GM12878 (cell line): ENCODE results near the gene POGLUT3. TPM values are rescaled to one million over a fixed set of nuclear protein-coding genes. Genes with fewer than 3 reads are reported as not detected.

Experiments used
- BCL11A ChIP-seq: IDR thresholded peaks from 2 replicates; pipeline ENCODE4 v1.6.1; 2011; ENCODE audit warnings: low read depth, low read length
- CEBPB ChIP-seq, 2 experiments: fragments of 150-350 bp in 1 of 2; IDR thresholded peaks; 2 replicates each; pipeline ENCODE4 v1.6.1; 2012 to 2014; ENCODE audit warnings: low read depth in 2 of 2, low read length in 2 of 2, borderline replicate concordance in 1 of 2, inconsistent platforms in 1 of 2
- CREM ChIP-seq: IDR thresholded peaks from 2 replicates; pipeline ENCODE4 v1.6.1; 2014; ENCODE audit warnings: antibody characterized with exemption, low read depth
- EZH2 ChIP-seq: IDR thresholded peaks from 2 replicates; pipeline ENCODE4 v1.6.1; 2012; ENCODE audit warnings: low read depth, mild to moderate bottlenecking, control low read depth, inconsistent platforms, low read length, borderline replicate concordance; ENCODE audit not compliant: control insufficient read depth
- IRF4 ChIP-seq: IDR thresholded peaks from 2 replicates; pipeline ENCODE4 v1.6.1; 2011; ENCODE audit warnings: low read depth, low read length
- LARP7 ChIP-seq: fragments of 450-650 bp; IDR thresholded peaks from 2 replicates; pipeline ENCODE4 v1.6.1; 2017; ENCODE audit warnings: mild to moderate bottlenecking
- MTA3 ChIP-seq: IDR thresholded peaks from 2 replicates; pipeline ENCODE4 v1.6.1; 2012; ENCODE audit warnings: low read length, inconsistent platforms, borderline replicate concordance
- NBN ChIP-seq: fragments of 450-650 bp; IDR thresholded peaks from 2 replicates; pipeline ENCODE4 v1.6.1; 2016
- SIN3A ChIP-seq: IDR thresholded peaks from 2 replicates; pipeline ENCODE4 v1.6.1; 2012; ENCODE audit warnings: low read depth, low read length, improper control_type of control experiment
- SMAD5 ChIP-seq: IDR thresholded peaks from 2 replicates; pipeline ENCODE4 v1.6.1; 2016; ENCODE audit warnings: antibody characterized with exemption, low read depth
- SREBF2 ChIP-seq: IDR thresholded peaks from 2 replicates; pipeline ENCODE4 v1.6.1; 2012; ENCODE audit warnings: mild to moderate bottlenecking, low read length
- SUPT20H ChIP-seq: IDR thresholded peaks from 2 replicates; pipeline ENCODE4 v1.6.1; 2011; ENCODE audit warnings: low read depth, mild to moderate bottlenecking, low read length, moderate library complexity, borderline replicate concordance; ENCODE audit not compliant: control insufficient read depth
- TARDBP ChIP-seq: IDR thresholded peaks from 2 replicates; pipeline ENCODE4 v1.6.1; 2016; ENCODE audit warnings: borderline replicate concordance
- TCF7 ChIP-seq: IDR thresholded peaks from 2 replicates; pipeline ENCODE4 v1.6.1; 2014; ENCODE audit warnings: antibody characterized with exemption, borderline replicate concordance
- ZNF24 ChIP-seq: fragments of 450-650 bp; IDR thresholded peaks from 2 replicates; pipeline ENCODE4 v1.6.1; 2017; ENCODE audit warnings: antibody characterized with exemption, mild to moderate bottlenecking
- polyA plus RNA-seq, 11 experiments: library from polyadenylated mRNA; depleted of rRNA in 4 of 11; unstranded in 6 of 11; stranded (reverse) in 5 of 11; fragments of >200 nt; fragmentation: Nextera tagmentation in 4 of 11; fragmentation: Illumina TruSeq in 1 of 11; extraction: Ambion mirVana in 4 of 11; extraction: Trizol in 1 of 11; gene quantifications; 1 replicate in 1 of 11; 2 replicates in 10 of 11; pipeline versions ENCODE4 v1.2.1 to v1.2.3, GENCODE V29; 2011 to 2016; ENCODE audit warnings: inconsistent platforms in 2 of 11, missing spikeins in 2 of 11, low read depth in 1 of 11
- total RNA-seq, 4 experiments: library from RNA; depleted of rRNA in 3 of 4; stranded (reverse); fragments of >200 nt in 3 of 4; fragmentation: Illumina TruSeq in 1 of 4; extraction: Trizol in 1 of 4; gene quantifications; 2 replicates each; pipeline versions ENCODE4 v1.2.1 to v1.2.3, GENCODE V29; 2013 to 2021
- TF ChIP-seq, protein P1 (sequence below): fragments of 450-650 bp; IDR thresholded peaks from 2 replicates; pipeline ENCODE4 v1.6.1; 2017; ENCODE audit warnings: mild to moderate bottlenecking, moderate library complexity
- TF ChIP-seq, protein P2 (sequence below): fragments of 450-650 bp; IDR thresholded peaks from 2 replicates; pipeline ENCODE4 v1.6.1; 2016; ENCODE audit warnings: mild to moderate bottlenecking
- TF ChIP-seq, protein P3 (sequence below): IDR thresholded peaks from 2 replicates; pipeline ENCODE4 v1.6.1; 2011; ENCODE audit warnings: borderline replicate concordance, low read depth, mild to moderate bottlenecking, moderate library complexity, low read length; ENCODE audit not compliant: insufficient read depth, poor library complexity, severe bottlenecking

Gene POGLUT3
- total and polyA plus RNA-seq, 10 of the 15 experiments (the other 5 are each of a cell fraction or from before 2014, with no cell fraction given), result 3.7 to 21.5 (median 12.9) TPM

DNA sequence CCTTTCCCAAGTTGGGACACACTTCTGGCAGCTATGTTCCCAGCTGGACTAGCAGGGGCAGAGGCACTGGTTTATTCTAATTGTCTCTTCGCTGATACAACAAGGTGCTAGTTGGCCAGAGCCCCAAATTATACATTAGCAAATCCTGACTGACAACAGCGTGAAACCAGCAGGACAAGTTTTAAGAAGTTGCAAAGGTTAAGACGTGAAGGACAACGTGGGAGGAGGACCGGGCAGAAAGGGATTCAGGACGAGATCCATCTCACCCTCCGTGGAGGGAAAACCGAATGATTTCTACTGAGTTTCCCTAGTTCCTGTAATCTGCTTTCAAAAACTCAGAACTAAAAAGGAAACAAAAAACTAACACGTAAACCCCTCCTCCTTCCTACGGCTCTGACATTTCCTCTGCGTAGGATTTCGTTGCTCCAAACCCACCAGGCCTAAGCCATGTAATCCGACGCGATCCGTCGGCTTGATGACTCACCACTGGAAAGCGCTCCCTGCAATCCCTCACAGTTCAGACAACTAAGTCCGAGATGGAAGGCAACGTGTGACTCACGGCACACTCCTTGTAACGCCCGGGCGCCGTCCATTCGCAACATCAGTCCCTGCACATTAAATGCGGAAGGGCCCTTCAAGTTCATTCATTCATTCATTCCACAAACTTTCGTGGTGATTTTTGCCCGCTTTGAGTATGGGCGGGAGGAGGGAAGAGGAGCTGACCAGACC is 703 bp downstream of the POGLUT3 start (continued):
- TF ChIP-seq, protein P1, sequence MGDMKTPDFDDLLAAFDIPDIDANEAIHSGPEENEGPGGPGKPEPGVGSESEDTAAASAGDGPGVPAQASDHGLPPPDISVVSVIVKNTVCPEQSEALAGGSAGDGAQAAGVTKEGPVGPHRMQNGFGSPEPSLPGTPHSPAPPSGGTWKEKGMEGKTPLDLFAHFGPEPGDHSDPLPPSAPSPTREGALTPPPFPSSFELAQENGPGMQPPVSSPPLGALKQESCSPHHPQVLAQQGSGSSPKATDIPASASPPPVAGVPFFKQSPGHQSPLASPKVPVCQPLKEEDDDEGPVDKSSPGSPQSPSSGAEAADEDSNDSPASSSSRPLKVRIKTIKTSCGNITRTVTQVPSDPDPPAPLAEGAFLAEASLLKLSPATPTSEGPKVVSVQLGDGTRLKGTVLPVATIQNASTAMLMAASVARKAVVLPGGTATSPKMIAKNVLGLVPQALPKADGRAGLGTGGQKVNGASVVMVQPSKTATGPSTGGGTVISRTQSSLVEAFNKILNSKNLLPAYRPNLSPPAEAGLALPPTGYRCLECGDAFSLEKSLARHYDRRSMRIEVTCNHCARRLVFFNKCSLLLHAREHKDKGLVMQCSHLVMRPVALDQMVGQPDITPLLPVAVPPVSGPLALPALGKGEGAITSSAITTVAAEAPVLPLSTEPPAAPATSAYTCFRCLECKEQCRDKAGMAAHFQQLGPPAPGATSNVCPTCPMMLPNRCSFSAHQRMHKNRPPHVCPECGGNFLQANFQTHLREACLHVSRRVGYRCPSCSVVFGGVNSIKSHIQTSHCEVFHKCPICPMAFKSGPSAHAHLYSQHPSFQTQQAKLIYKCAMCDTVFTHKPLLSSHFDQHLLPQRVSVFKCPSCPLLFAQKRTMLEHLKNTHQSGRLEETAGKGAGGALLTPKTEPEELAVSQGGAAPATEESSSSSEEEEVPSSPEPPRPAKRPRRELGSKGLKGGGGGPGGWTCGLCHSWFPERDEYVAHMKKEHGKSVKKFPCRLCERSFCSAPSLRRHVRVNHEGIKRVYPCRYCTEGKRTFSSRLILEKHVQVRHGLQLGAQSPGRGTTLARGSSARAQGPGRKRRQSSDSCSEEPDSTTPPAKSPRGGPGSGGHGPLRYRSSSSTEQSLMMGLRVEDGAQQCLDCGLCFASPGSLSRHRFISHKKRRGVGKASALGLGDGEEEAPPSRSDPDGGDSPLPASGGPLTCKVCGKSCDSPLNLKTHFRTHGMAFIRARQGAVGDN, result peak; percentile 22; the same call in 1 of the 2 replicates
- TF ChIP-seq TARDBP (no peak), LARP7 (no peak), EZH2 (no peak), BCL11A (no peak), TCF7 (no peak), NBN (peak; percentile 74; the same call in 1 of the 2 replicates), ZNF24 (peak; percentile 98), CEBPB (IDR thresholded peaks at IDR 0.05; ENCODE audit: borderline replicate concordance in 1 of 2, low read depth in 2 of 2, low read length in 2 of 2) (no peak), IRF4 (peak; percentile 19; the same call in 1 of the 2 replicates), SUPT20H (no peak), SMAD5 (peak; percentile 82; the same call in 1 of the 2 replicates), SREBF2 (no peak), MTA3 (no peak), SIN3A (0 out of 2 replicates have a peak, but pooled peaks have one; percentile 19), CREM (peak; percentile 76; the same call in 1 of the 2 replicates)
- TF ChIP-seq, protein P2, sequence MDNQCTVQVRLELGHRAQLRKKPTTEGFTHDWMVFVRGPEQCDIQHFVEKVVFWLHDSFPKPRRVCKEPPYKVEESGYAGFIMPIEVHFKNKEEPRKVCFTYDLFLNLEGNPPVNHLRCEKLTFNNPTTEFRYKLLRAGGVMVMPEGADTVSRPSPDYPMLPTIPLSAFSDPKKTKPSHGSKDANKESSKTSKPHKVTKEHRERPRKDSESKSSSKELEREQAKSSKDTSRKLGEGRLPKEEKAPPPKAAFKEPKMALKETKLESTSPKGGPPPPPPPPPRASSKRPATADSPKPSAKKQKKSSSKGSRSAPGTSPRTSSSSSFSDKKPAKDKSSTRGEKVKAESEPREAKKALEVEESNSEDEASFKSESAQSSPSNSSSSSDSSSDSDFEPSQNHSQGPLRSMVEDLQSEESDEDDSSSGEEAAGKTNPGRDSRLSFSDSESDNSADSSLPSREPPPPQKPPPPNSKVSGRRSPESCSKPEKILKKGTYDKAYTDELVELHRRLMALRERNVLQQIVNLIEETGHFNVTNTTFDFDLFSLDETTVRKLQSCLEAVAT, result peak; percentile 63
- TF ChIP-seq, protein P3, sequence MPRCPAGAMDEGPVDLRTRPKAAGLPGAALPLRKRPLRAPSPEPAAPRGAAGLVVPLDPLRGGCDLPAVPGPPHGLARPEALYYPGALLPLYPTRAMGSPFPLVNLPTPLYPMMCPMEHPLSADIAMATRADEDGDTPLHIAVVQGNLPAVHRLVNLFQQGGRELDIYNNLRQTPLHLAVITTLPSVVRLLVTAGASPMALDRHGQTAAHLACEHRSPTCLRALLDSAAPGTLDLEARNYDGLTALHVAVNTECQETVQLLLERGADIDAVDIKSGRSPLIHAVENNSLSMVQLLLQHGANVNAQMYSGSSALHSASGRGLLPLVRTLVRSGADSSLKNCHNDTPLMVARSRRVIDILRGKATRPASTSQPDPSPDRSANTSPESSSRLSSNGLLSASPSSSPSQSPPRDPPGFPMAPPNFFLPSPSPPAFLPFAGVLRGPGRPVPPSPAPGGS, result no peak
